NT2/D1 (cell line): ENCODE data around the gene SDK1.

Source experiments
- SUZ12 ChIP-seq: IDR thresholded peaks from 2 replicates; pipeline ENCODE4 v1.6.1; 2011; ENCODE audit not compliant: insufficient read length, insufficient read depth; ENCODE audit errors: extremely low read depth
- YY1 ChIP-seq: IDR thresholded peaks from 2 replicates; pipeline ENCODE4 v1.6.1; 2011; ENCODE audit not compliant: insufficient read length, insufficient read depth
- ZNF274 ChIP-seq: IDR thresholded peaks from 2 replicates; pipeline ENCODE4 v1.6.1; 2011; ENCODE audit warnings: mild to moderate bottlenecking, low read depth, low read length

DNA sequence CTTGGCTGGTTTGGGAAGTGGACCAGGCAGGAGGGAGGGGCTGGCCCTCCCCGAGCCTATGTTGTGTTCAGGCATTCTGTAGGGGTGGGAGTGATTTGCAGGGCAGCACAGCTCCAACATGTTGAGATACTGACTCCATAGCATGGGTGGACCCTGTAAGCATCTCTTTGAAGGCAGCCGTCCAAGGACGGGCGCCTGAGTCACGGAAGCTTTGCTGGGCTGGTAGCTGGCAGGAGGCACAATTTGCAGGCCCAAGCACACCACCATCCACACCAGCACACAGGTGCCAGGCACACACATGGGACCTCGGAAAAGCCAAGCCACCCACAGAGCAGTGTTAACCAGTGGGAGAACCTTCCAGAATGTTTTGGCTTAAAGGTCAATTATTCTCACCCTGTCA lies 875.9 kb downstream of the SDK1 start:
- TF ChIP-seq YY1 (no peak), ZNF274 (no peak), SUZ12 (no peak)
